Inflammatory macrophage treated with lipopolysaccharide for 4 hours (primary cell): ENCODE data around the gene PCDHB8.
"Not testable (repeated sequence)": the region's sequence is repeated elsewhere in the genome, so short reads cannot be mapped to it uniquely, and the experiment has no call there.

Source experiments
- DNase-seq: peaks from one replicate; pipeline ENCODE4 v3.0.0-alpha.2; 2020

The PCDHB8 gene

GRCh38 chr5:141177577-141178191, at the start of gene PCDHB8:
Gene PCDHB8, plus strand, starts transcription at chr5:141177790. Its CDS starts 245 bp downstream, at chr5:141178035.
- DNase-seq = not testable (repeated sequence)

GRCh38 chr5:141135030-141135717, 42.4 kb upstream of the PCDHB8 start, which contains the start of gene PCDHB5:
Gene PCDHB5, plus strand, starts transcription at chr5:141135206. Its CDS starts 229 bp downstream, at chr5:141135435.
- no peak for DNase-seq

GRCh38 chr5:141135718-141136266, 41.8 kb upstream of the PCDHB8 start:
- no peak for DNase-seq

GRCh38 chr5:141137346-141137745, 40.2 kb upstream of the PCDHB8 start:
- not testable (repeated sequence) for DNase-seq

GRCh38 chr5:141149812-141150211, 27.8 kb upstream of the PCDHB8 start, which contains the start of gene PCDHB6:
Gene PCDHB6, plus strand, starts transcription at chr5:141150057. Its CDS starts 201 bp downstream, at chr5:141150258.
- no peak for DNase-seq

GRCh38 chr5:141150224-141150992, 27.2 kb upstream of the PCDHB8 start:
- DNase-seq = no peak

GRCh38 chr5:141150993-141151325, 26.6 kb upstream of the PCDHB8 start:
- DNase-seq = no peak

- DNase-seq = not testable (repeated sequence)
Measured at GRCh38 chr5:141151632-141152031, 26.0 kb upstream of the PCDHB8 start.

- DNase-seq = not testable (repeated sequence)
Measured at GRCh38 chr5:141152096-141152495, 25.5 kb upstream of the PCDHB8 start.

- DNase-seq = no peak
Measured at GRCh38 chr5:141155540-141156374, 21.8 kb upstream of the PCDHB8 start.

- not testable (repeated sequence) for DNase-seq
Measured at GRCh38 chr5:141157356-141157755, 20.2 kb upstream of the PCDHB8 start.

GRCh38 chr5:141157901-141158300, 19.7 kb upstream of the PCDHB8 start:
- not testable (repeated sequence) for DNase-seq

GRCh38 chr5:141172381-141173204, 5.0 kb upstream of the PCDHB8 start, which contains the start of gene PCDHB7:
Gene PCDHB7, plus strand, starts transcription at chr5:141172644. Its CDS starts 192 bp downstream, at chr5:141172836.
- no peak for DNase-seq

GRCh38 chr5:141174291-141175104, 3.1 kb upstream of the PCDHB8 start:
- not testable (repeated sequence) for DNase-seq

- DNase-seq = peak; percentile 1
Measured at GRCh38 chr5:141175933-141176332, 1.7 kb upstream of the PCDHB8 start.

- not testable (repeated sequence) for DNase-seq
Measured at GRCh38 chr5:141179371-141179770, 1.8 kb downstream of the PCDHB8 start.

GRCh38 chr5:141179876-141180275, 2.3 kb downstream of the PCDHB8 start:
- DNase-seq = not testable (repeated sequence)

- DNase-seq = no peak
Measured at GRCh38 chr5:141180313-141180712, 2.7 kb downstream of the PCDHB8 start.

GRCh38 chr5:141182248-141182647, 4.7 kb downstream of the PCDHB8 start, which contains the start of gene PCDHB16:
Gene PCDHB16, plus strand, starts transcription at chr5:141182387. Its CDS starts 173 bp downstream, at chr5:141182560.
- no peak for DNase-seq
